Endothelial cell of umbilical vein (primary cell): ENCODE measurements around the gene LDLRAD3. TPM values are rescaled to one million over a fixed set of nuclear protein-coding genes. Genes with fewer than 3 reads are reported as not detected.
"Not testable (repeated sequence)": the region's sequence is repeated elsewhere in the genome, so short reads cannot be mapped to it uniquely, and the experiment has no call there.

Experiments used
- BruUV-seq: library from RNA; stranded (reverse); fragments of 400-500 nt; replicated peaks from 2 replicates; lab custom pipeline; 2021; lab: Mats Ljungman, UMichigan
- CTCF ChIA-PET: fragments of 300-600, 350-600 bp; sonication (Branson Sonifier 250); formaldehyde crosslinking; loops from one replicate; lab custom pipeline; 2021; ENCODE audit warnings: antibody characterized with exemption, inconsistent platforms; lab: Charles Lee
- POLR2A ChIA-PET: fragments of 300-600, 350-600 bp; sonication (Branson Sonifier 250); formaldehyde crosslinking; loops from one replicate; lab custom pipeline; 2021; ENCODE audit warnings: antibody characterized with exemption, inconsistent platforms; lab: Charles Lee
- DNase-seq: peaks from one replicate; pipeline ENCODE4 v3.0.0-alpha.2; 2011; ENCODE audit warnings: low read depth, low spot score
- FAIRE-seq: peaks from 2 replicates; lab custom pipeline; 2011; peaks lifted over from hg19 to GRCh38; lab: Jason Lieb, UNC
- H2AFZ ChIP-seq: 2 replicates; pipeline ENCODE4 v1.6.0; 2012; ENCODE audit warnings: low read depth, low read length, control low read depth, inconsistent platforms
- H3K27ac ChIP-seq: 2 replicates; pipeline ENCODE4 v1.5.1; 2011; ENCODE audit warnings: low read depth, mild to moderate bottlenecking, control low read depth, low read length, moderate library complexity; ENCODE audit not compliant: insufficient read depth
- H3K27me3 ChIP-seq, 2 experiments: 2 replicates each; pipeline versions ENCODE4 v1.6.0 to v1.6.1; 2011; ENCODE audit warnings: low read length in 2 of 2, mixed read lengths in 1 of 2; ENCODE audit not compliant: control insufficient read depth in 2 of 2, insufficient read depth in 2 of 2
- H3K36me3 ChIP-seq, 2 experiments: 2 replicates in 1 of 2; 3 replicates in 1 of 2; pipeline ENCODE4 v1.5.1; 2011; ENCODE audit warnings: low read length in 2 of 2, mild to moderate bottlenecking in 1 of 2, moderate library complexity in 1 of 2; ENCODE audit not compliant: control insufficient read depth in 2 of 2, insufficient read depth in 2 of 2; ENCODE audit errors: extremely low read depth in 1 of 2
- H3K4me1 ChIP-seq: 3 replicates; pipeline ENCODE4 v1.5.1; 2011; ENCODE audit warnings: mild to moderate bottlenecking, low read length; ENCODE audit not compliant: control insufficient read depth, insufficient read depth; ENCODE audit errors: extremely low read depth
- H3K4me2 ChIP-seq: 2 replicates; pipeline ENCODE4 v1.6.1; 2011; ENCODE audit warnings: low read length, control low read depth, mixed read lengths; ENCODE audit not compliant: insufficient read depth
- H3K4me3 ChIP-seq, 3 experiments: fragments of 200-600 bp in 1 of 3; sonication (generic), shearing (Covaris generic) in 1 of 3; replicated peaks in 1 of 3; 2 replicates each; pipeline ENCODE4 v1.5.1; 2011 to 2016; ENCODE audit warnings: control low read depth in 3 of 3, low read length in 3 of 3, mild to moderate bottlenecking in 2 of 3, inconsistent platforms in 1 of 3, low read depth in 1 of 3, moderate library complexity in 1 of 3; ENCODE audit not compliant: insufficient read depth in 1 of 3
- H3K79me2 ChIP-seq: 2 replicates; pipeline ENCODE4 v1.6.0; 2012; ENCODE audit warnings: low read length, inconsistent platforms; ENCODE audit not compliant: control insufficient read depth, insufficient read depth
- H3K9ac ChIP-seq: replicated peaks from 2 replicates; pipeline ENCODE3; 2011; ENCODE audit warnings: low read length, control low read depth; ENCODE audit not compliant: insufficient read depth; ENCODE audit errors: extremely low read depth
- H3K9me1 ChIP-seq: replicated peaks from 3 replicates; pipeline ENCODE4 v1.6.0; 2011; ENCODE audit warnings: mild to moderate bottlenecking, low read length; ENCODE audit not compliant: control insufficient read depth, insufficient read depth; ENCODE audit errors: extremely low read depth
- H3K9me3 ChIP-seq: replicated peaks from 2 replicates; pipeline ENCODE4 v1.5.1; 2012; ENCODE audit warnings: low read length, inconsistent platforms; ENCODE audit not compliant: control insufficient read depth, insufficient read depth
- H4K20me1 ChIP-seq: replicated peaks from 2 replicates; pipeline ENCODE3; 2011; ENCODE audit warnings: mild to moderate bottlenecking, low read length; ENCODE audit not compliant: control insufficient read depth, insufficient read depth; ENCODE audit errors: extremely low read depth
- EZH2 ChIP-seq: IDR thresholded peaks from 2 replicates; pipeline ENCODE4 v1.6.1; 2012; ENCODE audit warnings: borderline replicate concordance, low read depth, mild to moderate bottlenecking, moderate library complexity, low read length, inconsistent platforms; ENCODE audit not compliant: severe bottlenecking
- FOS ChIP-seq: IDR thresholded peaks from 2 replicates; pipeline ENCODE4 v1.6.1; 2011; ENCODE audit warnings: mild to moderate bottlenecking, low read length, moderate library complexity, borderline replicate concordance; ENCODE audit not compliant: insufficient read depth
- GATA2 ChIP-seq: IDR thresholded peaks from 2 replicates; pipeline ENCODE4 v1.7.0; 2011; ENCODE audit warnings: low read depth, mild to moderate bottlenecking, moderate library complexity, mixed read lengths, low read length; ENCODE audit not compliant: insufficient read length, insufficient read depth
- JUN ChIP-seq: IDR thresholded peaks from 2 replicates; pipeline ENCODE4 v1.6.1; 2011; ENCODE audit warnings: borderline replicate concordance, low read depth; ENCODE audit not compliant: insufficient read length, insufficient read depth
- MAX ChIP-seq: IDR thresholded peaks from 2 replicates; pipeline ENCODE4 v1.6.1; 2011; ENCODE audit not compliant: insufficient read depth, insufficient read length
- MYC ChIP-seq: IDR thresholded peaks from one replicate; pipeline ENCODE4 v1.6.1; 2011; ENCODE audit warnings: mild to moderate bottlenecking, low read depth, low read length
- POLR2A ChIP-seq: IDR thresholded peaks from 2 replicates; pipeline ENCODE4 v1.6.1; 2012; ENCODE audit warnings: low read depth, mild to moderate bottlenecking, control low read depth, low read length
- POLR2AphosphoS5 ChIP-seq: IDR thresholded peaks from 2 replicates; pipeline ENCODE4 v1.6.1; 2012; ENCODE audit warnings: low read depth, mild to moderate bottlenecking, control low read depth, low read length, moderate library complexity; ENCODE audit not compliant: insufficient read depth
- dilution Hi-C: fragments of 300-500 bp; cut with MboI; formaldehyde crosslinking; loops from one replicate; pipeline ENCODE4 v1.15.0; 2019; ENCODE audit warnings: low sequenced_read_pairs; ENCODE audit not compliant: extremely low pct_ligation_motif_present
- intact Hi-C: fragments of 100-400 bp; cut with micrococcal nuclease; formaldehyde crosslinking; loops from one replicate; pipeline ENCODE4 v1.10.0; 2022
- polyA plus RNA-seq, 4 experiments: library from polyadenylated mRNA; depleted of rRNA in 3 of 4; stranded (reverse) in 3 of 4; unstranded in 1 of 4; fragments of >200 nt; gene quantifications; 2 replicates each; pipeline versions ENCODE4 v1.2.1 to v1.2.3, GENCODE V29; 2011 to 2012; ENCODE audit warnings: missing spikeins in 1 of 4
- total RNA-seq: library from RNA; stranded (reverse); gene quantifications from 2 replicates; pipeline ENCODE4 v1.2.3, GENCODE V29; 2021
- TF ChIP-seq, protein P1 (sequence below), 2 donors: IDR thresholded peaks; 1 replicate in 1 of 2; 2 replicates in 1 of 2; pipeline ENCODE4 v1.5.1; 2011; ENCODE audit warnings: low read length in 2 of 2, mild to moderate bottlenecking in 2 of 2, moderate library complexity in 2 of 2, control low read depth in 1 of 2, inconsistent platforms in 1 of 2, low read depth in 1 of 2; ENCODE audit not compliant: insufficient read depth in 1 of 2; ENCODE audit errors: extremely low read depth in 1 of 2

The LDLRAD3 gene
- total and polyA plus RNA-seq, 2 donors (not counting 3 experiments of a cell fraction or from before 2014, with no cell fraction given), result 17.9 to 25.1 TPM

- Histone ChIP-seq H3K27ac (peak overlapping the region; percentile 16), H3K4me1 (peaks cover 26% of the 10 kb centered on the region), H3K79me2 (no peaks in the 10 kb centered on the region), H3K4me3 (no peak overlapping the region), H3K4me2 (peak overlapping the region; percentile 9), H3K9ac (no peak overlapping the region), H3K27me3 (no peaks in the 10 kb centered on the region), H3K36me3 (no peaks in the 10 kb centered on the region), H2AFZ (no peak overlapping the region), H3K9me3 (no peaks in the 10 kb centered on the region), H4K20me1 (no peaks in the 10 kb centered on the region), H3K9me1 (no peaks in the 10 kb centered on the region)
- TF ChIP-seq GATA2 (no peak), MAX (no peak), POLR2AphosphoS5 (peak; percentile 59), FOS (peak; percentile 83), JUN (peak; percentile 87), EZH2 (no peak), POLR2A (no peak), MYC (no peak)
- TF ChIP-seq, protein P1, sequence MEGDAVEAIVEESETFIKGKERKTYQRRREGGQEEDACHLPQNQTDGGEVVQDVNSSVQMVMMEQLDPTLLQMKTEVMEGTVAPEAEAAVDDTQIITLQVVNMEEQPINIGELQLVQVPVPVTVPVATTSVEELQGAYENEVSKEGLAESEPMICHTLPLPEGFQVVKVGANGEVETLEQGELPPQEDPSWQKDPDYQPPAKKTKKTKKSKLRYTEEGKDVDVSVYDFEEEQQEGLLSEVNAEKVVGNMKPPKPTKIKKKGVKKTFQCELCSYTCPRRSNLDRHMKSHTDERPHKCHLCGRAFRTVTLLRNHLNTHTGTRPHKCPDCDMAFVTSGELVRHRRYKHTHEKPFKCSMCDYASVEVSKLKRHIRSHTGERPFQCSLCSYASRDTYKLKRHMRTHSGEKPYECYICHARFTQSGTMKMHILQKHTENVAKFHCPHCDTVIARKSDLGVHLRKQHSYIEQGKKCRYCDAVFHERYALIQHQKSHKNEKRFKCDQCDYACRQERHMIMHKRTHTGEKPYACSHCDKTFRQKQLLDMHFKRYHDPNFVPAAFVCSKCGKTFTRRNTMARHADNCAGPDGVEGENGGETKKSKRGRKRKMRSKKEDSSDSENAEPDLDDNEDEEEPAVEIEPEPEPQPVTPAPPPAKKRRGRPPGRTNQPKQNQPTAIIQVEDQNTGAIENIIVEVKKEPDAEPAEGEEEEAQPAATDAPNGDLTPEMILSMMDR (IDR thresholded peaks at IDR 0.05; ENCODE audit: extremely low read depth in 1 of 2, insufficient read depth in 1 of 2, low read depth in 1 of 2, low read length in 2 of 2), result no peak
- intact Hi-C loops (loop anchor here (5.0 to 10.0 kb wide), 2 partner anchors 97 to 224 kb away; no protein-coding TSS in a partner anchor), dilution Hi-C loops (no loop called here)
- no TSS peak for BruUV-seq
- ChIA-PET CTCF (interaction anchor here (0.7 to 3.4 kb wide), 3 partner anchors 57 to 351 kb away, joined by 3 to 19 read pairs (median 3); no protein-coding TSS in a partner anchor), POLR2A (no interaction called here)
- FAIRE-seq, result peak; percentile 77
- DNase-seq, result peak; percentile 82
Measured at GRCh38 chr11:35907648-35908431, 36.0 kb upstream of the LDLRAD3 start.

- POLR2A ChIA-PET, H2AFZ ChIP-seq, H3K9ac ChIP-seq, H4K20me1 ChIP-seq, FAIRE-seq, H3K9me3 ChIP-seq, H3K9me1 ChIP-seq, H3K36me3 ChIP-seq, H3K27me3 ChIP-seq, H3K79me2 ChIP-seq, dilution Hi-C loops, H3K4me3 ChIP-seq, BruUV-seq, DNase-seq: not testable (repeated sequence)
- H3K4me1 ChIP-seq, result peaks cover 26% of the 10 kb centered on the region
- intact Hi-C loops, result loop anchor here (5.0 to 10.0 kb wide), 2 partner anchors 96 to 224 kb away; no protein-coding TSS in a partner anchor
- H3K4me2 ChIP-seq, result peak overlapping the region; percentile 9
- CTCF ChIA-PET, result interaction anchor here (0.9 to 3.4 kb wide), 2 partner anchors 19 to 86 kb away, joined by 3 to 19 read pairs; no protein-coding TSS in a partner anchor
- H3K27ac ChIP-seq, result peak overlapping the region; percentile 3
Measured at GRCh38 chr11:35908432-35908771, 35.5 kb upstream of the LDLRAD3 start.
